ENCODE measurements around the gene CHST5. TPM values are rescaled to one million over a fixed set of nuclear protein-coding genes. Genes with fewer than 3 reads are reported as not detected.

CHST5 gene
- polyA plus RNA-seq, 1 of the 3 experiments (the other 2 are of a cell fraction): 0.49 TPM

- no peaks in the 10 kb centered on the region for H3K9me3 ChIP-seq
- 65% methylated on average over 7 of the region's 7 CpGs for WGBS (ENCODE audit: low lambda C conversion rate)
- DNase-seq: no peak
- H3K4me2 ChIP-seq: no peak overlapping the region
- H3K27me3 ChIP-seq (ENCODE audit: insufficient read depth): no peaks in the 10 kb centered on the region
- peak; percentile 35 for TF ChIP-seq PBX3 (IDR thresholded peaks at IDR 0.05)
- no peak for TF ChIP-seq NFIC (IDR thresholded peaks at IDR 0.05; ENCODE audit: borderline replicate concordance)
- POLR2A ChIA-PET: no interaction called here
- no peak overlapping the region for H3K4me3 ChIP-seq (ENCODE audit: low read depth in 2 of 2, low read length in 1 of 2)
- no peaks in the 10 kb centered on the region for H3K79me2 ChIP-seq (ENCODE audit: insufficient read depth)
- no peak overlapping the region for H3K27ac ChIP-seq (ENCODE audit: low read depth in 2 of 2, low read length in 1 of 2)
- 0 out of 2 replicates have a peak overlapping the region, but pooled peaks have one; percentile 53 for H2AFZ ChIP-seq (ENCODE audit: low read depth)
- no peaks in the 10 kb centered on the region; a peak in 1 of 4 replicates for H3K4me1 ChIP-seq (ENCODE audit: control insufficient read depth in 1 of 2, insufficient read depth in 2 of 2, low read depth in 1 of 2, low read length in 1 of 2)
- no peaks in the 10 kb centered on the region for H3F3A ChIP-seq (replicated peaks; ENCODE audit: insufficient read depth)
- H3K9ac ChIP-seq: no peak overlapping the region
- H4K20me1 ChIP-seq (ENCODE audit: insufficient read depth): no peaks in the 10 kb centered on the region
- CTCF ChIA-PET: interaction anchor here (0.8 to 1.1 kb wide), 2 partner anchors 11 to 42 kb away, joined by 3 to 5 read pairs; no protein-coding TSS in a partner anchor
- H3K36me3 ChIP-seq (replicated peaks in 1 of 2; ENCODE audit: control insufficient read depth in 1 of 2, insufficient read depth in 2 of 2, low read length in 1 of 2): no peaks in the 10 kb centered on the region
- no peaks in the 10 kb centered on the region for H3K9me2 ChIP-seq
These were observed 29.3 kb downstream of the CHST5 start for GRCh38 chr16:75506574-75506973.

- CTCF ChIA-PET: interaction anchor here (0.8 to 1.1 kb wide), 2 partner anchors 11 to 41 kb away, joined by 3 to 5 read pairs; no protein-coding TSS in a partner anchor
- DNase-seq: no peak
- no peaks in the 10 kb centered on the region for H3K9me3 ChIP-seq
- H3K4me3 ChIP-seq (ENCODE audit: low read depth in 2 of 2, low read length in 1 of 2): no peak overlapping the region
- H3K4me1 ChIP-seq (ENCODE audit: control insufficient read depth in 1 of 2, insufficient read depth in 2 of 2, low read depth in 1 of 2, low read length in 1 of 2): no peaks in the 10 kb centered on the region; a peak in 1 of 4 replicates
- TF ChIP-seq EZH2phosphoT487 (IDR thresholded peaks at IDR 0.05; ENCODE audit: borderline replicate concordance, low read depth): no peak
- TF ChIP-seq ZBTB33 (IDR thresholded peaks at IDR 0.05; ENCODE audit: borderline replicate concordance, low read depth): no peak
- H3K4me2 ChIP-seq: no peak overlapping the region
- WGBS (ENCODE audit: low lambda C conversion rate): 77% methylated on average over 3 of the region's 3 CpGs
- POLR2A ChIA-PET: no interaction called here
- H4K20me1 ChIP-seq (ENCODE audit: insufficient read depth): no peaks in the 10 kb centered on the region
- no peaks in the 10 kb centered on the region for H3K27me3 ChIP-seq (ENCODE audit: insufficient read depth)
- H2AFZ ChIP-seq (ENCODE audit: low read depth): 0 out of 2 replicates have a peak overlapping the region, but pooled peaks have one; percentile 53
- no peak overlapping the region for H3K9ac ChIP-seq
- no peaks in the 10 kb centered on the region for H3F3A ChIP-seq (replicated peaks; ENCODE audit: insufficient read depth)
- H3K9me2 ChIP-seq: no peaks in the 10 kb centered on the region
- H3K79me2 ChIP-seq (ENCODE audit: insufficient read depth): no peaks in the 10 kb centered on the region
- H3K27ac ChIP-seq (ENCODE audit: low read depth in 2 of 2, low read length in 1 of 2): no peak overlapping the region
- H3K36me3 ChIP-seq (replicated peaks in 1 of 2; ENCODE audit: control insufficient read depth in 1 of 2, insufficient read depth in 2 of 2, low read length in 1 of 2): no peaks in the 10 kb centered on the region
These were observed 29.8 kb downstream of the CHST5 start for GRCh38 chr16:75506107-75506506.

- peaks cover 4% of the 10 kb centered on the region for H3F3A ChIP-seq (replicated peaks; ENCODE audit: insufficient read depth)
- no peak for DNase-seq
- no peaks in the 10 kb centered on the region for H3K27me3 ChIP-seq (ENCODE audit: insufficient read depth)
- no peaks in the 10 kb centered on the region for H3K79me2 ChIP-seq (ENCODE audit: insufficient read depth)
- H3K9me3 ChIP-seq: no peaks in the 10 kb centered on the region
- H3K4me1 ChIP-seq (ENCODE audit: control insufficient read depth in 1 of 2, insufficient read depth in 2 of 2, low read depth in 1 of 2, low read length in 1 of 2): no peaks in the 10 kb centered on the region; a peak in 1 of 4 replicates
- POLR2A ChIA-PET: no interaction called here
- H3K4me3 ChIP-seq (ENCODE audit: low read depth in 2 of 2, low read length in 1 of 2): no peak overlapping the region
- H3K9me2 ChIP-seq: no peaks in the 10 kb centered on the region
- CTCF ChIA-PET: interaction anchor here (0.6 to 1.1 kb wide), 2 partner anchors 13 to 1067 kb away, joined by 3 to 6 read pairs; no protein-coding TSS in a partner anchor
- TF ChIP-seq RCOR1 (IDR thresholded peaks at IDR 0.05; ENCODE audit: low read length) (no peak), RFX5 (IDR thresholded peaks at IDR 0.05; ENCODE audit: low read length) (no peak), GABPA (IDR thresholded peaks at IDR 0.05; ENCODE audit: low read depth) (no peak), RXRA (IDR thresholded peaks at IDR 0.05; ENCODE audit: borderline replicate concordance, low read depth) (no peak), IRF3 (IDR thresholded peaks at IDR 0.05; ENCODE audit: low read depth, low read length) (no peak), SIN3A (IDR thresholded peaks at IDR 0.05; ENCODE audit: borderline replicate concordance, low read depth, low read length) (no peak)
- TF ChIP-seq, protein P1, sequence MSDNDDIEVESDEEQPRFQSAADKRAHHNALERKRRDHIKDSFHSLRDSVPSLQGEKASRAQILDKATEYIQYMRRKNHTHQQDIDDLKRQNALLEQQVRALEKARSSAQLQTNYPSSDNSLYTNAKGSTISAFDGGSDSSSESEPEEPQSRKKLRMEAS (IDR thresholded peaks at IDR 0.05; ENCODE audit: low read depth): no peak
- TF ChIP-seq, protein P2, sequence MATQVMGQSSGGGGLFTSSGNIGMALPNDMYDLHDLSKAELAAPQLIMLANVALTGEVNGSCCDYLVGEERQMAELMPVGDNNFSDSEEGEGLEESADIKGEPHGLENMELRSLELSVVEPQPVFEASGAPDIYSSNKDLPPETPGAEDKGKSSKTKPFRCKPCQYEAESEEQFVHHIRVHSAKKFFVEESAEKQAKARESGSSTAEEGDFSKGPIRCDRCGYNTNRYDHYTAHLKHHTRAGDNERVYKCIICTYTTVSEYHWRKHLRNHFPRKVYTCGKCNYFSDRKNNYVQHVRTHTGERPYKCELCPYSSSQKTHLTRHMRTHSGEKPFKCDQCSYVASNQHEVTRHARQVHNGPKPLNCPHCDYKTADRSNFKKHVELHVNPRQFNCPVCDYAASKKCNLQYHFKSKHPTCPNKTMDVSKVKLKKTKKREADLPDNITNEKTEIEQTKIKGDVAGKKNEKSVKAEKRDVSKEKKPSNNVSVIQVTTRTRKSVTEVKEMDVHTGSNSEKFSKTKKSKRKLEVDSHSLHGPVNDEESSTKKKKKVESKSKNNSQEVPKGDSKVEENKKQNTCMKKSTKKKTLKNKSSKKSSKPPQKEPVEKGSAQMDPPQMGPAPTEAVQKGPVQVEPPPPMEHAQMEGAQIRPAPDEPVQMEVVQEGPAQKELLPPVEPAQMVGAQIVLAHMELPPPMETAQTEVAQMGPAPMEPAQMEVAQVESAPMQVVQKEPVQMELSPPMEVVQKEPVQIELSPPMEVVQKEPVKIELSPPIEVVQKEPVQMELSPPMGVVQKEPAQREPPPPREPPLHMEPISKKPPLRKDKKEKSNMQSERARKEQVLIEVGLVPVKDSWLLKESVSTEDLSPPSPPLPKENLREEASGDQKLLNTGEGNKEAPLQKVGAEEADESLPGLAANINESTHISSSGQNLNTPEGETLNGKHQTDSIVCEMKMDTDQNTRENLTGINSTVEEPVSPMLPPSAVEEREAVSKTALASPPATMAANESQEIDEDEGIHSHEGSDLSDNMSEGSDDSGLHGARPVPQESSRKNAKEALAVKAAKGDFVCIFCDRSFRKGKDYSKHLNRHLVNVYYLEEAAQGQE (IDR thresholded peaks at IDR 0.05; ENCODE audit: low read depth, low read length): no peak
- no peak overlapping the region for H3K27ac ChIP-seq (ENCODE audit: low read depth in 2 of 2, low read length in 1 of 2)
- no peak overlapping the region for H3K4me2 ChIP-seq
- H3K36me3 ChIP-seq (replicated peaks in 1 of 2; ENCODE audit: control insufficient read depth in 1 of 2, insufficient read depth in 2 of 2, low read length in 1 of 2): no peaks in the 10 kb centered on the region
- H3K9ac ChIP-seq: no peak overlapping the region
- 80% methylated on average over 1 of the region's 1 CpG for WGBS (ENCODE audit: low lambda C conversion rate)
- no peak overlapping the region for H2AFZ ChIP-seq (ENCODE audit: low read depth)
- H4K20me1 ChIP-seq (ENCODE audit: insufficient read depth): no peaks in the 10 kb centered on the region
These were observed 32.1 kb downstream of the CHST5 start for GRCh38 chr16:75503801-75504200.

All from SK-N-SH (cell line).